ENCODE results near the gene MTHFD2L. TPM values are rescaled to one million over a fixed set of nuclear protein-coding genes. Genes with fewer than 3 reads are reported as not detected.

Gene MTHFD2L
- total and polyA plus RNA-seq, 2 of the 8 experiments (the other 6 are each of a cell fraction or from before 2014, with no cell fraction given), result 5.4 to 15.0 TPM

GRCh38 chr4:74308215-74308614 is 150.3 kb downstream of the MTHFD2L start, which contains the start of gene EPGN (continued):
- TF ChIP-seq, protein P1, sequence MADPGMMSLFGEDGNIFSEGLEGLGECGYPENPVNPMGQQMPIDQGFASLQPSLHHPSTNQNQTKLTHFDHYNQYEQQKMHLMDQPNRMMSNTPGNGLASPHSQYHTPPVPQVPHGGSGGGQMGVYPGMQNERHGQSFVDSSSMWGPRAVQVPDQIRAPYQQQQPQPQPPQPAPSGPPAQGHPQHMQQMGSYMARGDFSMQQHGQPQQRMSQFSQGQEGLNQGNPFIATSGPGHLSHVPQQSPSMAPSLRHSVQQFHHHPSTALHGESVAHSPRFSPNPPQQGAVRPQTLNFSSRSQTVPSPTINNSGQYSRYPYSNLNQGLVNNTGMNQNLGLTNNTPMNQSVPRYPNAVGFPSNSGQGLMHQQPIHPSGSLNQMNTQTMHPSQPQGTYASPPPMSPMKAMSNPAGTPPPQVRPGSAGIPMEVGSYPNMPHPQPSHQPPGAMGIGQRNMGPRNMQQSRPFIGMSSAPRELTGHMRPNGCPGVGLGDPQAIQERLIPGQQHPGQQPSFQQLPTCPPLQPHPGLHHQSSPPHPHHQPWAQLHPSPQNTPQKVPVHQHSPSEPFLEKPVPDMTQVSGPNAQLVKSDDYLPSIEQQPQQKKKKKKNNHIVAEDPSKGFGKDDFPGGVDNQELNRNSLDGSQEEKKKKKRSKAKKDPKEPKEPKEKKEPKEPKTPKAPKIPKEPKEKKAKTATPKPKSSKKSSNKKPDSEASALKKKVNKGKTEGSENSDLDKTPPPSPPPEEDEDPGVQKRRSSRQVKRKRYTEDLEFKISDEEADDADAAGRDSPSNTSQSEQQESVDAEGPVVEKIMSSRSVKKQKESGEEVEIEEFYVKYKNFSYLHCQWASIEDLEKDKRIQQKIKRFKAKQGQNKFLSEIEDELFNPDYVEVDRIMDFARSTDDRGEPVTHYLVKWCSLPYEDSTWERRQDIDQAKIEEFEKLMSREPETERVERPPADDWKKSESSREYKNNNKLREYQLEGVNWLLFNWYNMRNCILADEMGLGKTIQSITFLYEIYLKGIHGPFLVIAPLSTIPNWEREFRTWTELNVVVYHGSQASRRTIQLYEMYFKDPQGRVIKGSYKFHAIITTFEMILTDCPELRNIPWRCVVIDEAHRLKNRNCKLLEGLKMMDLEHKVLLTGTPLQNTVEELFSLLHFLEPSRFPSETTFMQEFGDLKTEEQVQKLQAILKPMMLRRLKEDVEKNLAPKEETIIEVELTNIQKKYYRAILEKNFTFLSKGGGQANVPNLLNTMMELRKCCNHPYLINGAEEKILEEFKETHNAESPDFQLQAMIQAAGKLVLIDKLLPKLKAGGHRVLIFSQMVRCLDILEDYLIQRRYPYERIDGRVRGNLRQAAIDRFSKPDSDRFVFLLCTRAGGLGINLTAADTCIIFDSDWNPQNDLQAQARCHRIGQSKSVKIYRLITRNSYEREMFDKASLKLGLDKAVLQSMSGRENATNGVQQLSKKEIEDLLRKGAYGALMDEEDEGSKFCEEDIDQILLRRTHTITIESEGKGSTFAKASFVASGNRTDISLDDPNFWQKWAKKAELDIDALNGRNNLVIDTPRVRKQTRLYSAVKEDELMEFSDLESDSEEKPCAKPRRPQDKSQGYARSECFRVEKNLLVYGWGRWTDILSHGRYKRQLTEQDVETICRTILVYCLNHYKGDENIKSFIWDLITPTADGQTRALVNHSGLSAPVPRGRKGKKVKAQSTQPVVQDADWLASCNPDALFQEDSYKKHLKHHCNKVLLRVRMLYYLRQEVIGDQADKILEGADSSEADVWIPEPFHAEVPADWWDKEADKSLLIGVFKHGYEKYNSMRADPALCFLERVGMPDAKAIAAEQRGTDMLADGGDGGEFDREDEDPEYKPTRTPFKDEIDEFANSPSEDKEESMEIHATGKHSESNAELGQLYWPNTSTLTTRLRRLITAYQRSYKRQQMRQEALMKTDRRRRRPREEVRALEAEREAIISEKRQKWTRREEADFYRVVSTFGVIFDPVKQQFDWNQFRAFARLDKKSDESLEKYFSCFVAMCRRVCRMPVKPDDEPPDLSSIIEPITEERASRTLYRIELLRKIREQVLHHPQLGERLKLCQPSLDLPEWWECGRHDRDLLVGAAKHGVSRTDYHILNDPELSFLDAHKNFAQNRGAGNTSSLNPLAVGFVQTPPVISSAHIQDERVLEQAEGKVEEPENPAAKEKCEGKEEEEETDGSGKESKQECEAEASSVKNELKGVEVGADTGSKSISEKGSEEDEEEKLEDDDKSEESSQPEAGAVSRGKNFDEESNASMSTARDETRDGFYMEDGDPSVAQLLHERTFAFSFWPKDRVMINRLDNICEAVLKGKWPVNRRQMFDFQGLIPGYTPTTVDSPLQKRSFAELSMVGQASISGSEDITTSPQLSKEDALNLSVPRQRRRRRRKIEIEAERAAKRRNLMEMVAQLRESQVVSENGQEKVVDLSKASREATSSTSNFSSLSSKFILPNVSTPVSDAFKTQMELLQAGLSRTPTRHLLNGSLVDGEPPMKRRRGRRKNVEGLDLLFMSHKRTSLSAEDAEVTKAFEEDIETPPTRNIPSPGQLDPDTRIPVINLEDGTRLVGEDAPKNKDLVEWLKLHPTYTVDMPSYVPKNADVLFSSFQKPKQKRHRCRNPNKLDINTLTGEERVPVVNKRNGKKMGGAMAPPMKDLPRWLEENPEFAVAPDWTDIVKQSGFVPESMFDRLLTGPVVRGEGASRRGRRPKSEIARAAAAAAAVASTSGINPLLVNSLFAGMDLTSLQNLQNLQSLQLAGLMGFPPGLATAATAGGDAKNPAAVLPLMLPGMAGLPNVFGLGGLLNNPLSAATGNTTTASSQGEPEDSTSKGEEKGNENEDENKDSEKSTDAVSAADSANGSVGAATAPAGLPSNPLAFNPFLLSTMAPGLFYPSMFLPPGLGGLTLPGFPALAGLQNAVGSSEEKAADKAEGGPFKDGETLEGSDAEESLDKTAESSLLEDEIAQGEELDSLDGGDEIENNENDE (IDR thresholded peaks at IDR 0.05; ENCODE audit: insufficient replicate concordance, low read length), result no peak
- no peak for TF ChIP-seq SIN3A (conservative IDR thresholded peaks at IDR 0.05 in 1 of 2, IDR thresholded peaks at IDR 0.05 in 1 of 2; ENCODE audit: low read depth in 1 of 2, low read length in 2 of 2)
- TF ChIP-seq SP4 (IDR thresholded peaks at IDR 0.05; ENCODE audit: low read length), result no peak
- TF ChIP-seq, protein P2, sequence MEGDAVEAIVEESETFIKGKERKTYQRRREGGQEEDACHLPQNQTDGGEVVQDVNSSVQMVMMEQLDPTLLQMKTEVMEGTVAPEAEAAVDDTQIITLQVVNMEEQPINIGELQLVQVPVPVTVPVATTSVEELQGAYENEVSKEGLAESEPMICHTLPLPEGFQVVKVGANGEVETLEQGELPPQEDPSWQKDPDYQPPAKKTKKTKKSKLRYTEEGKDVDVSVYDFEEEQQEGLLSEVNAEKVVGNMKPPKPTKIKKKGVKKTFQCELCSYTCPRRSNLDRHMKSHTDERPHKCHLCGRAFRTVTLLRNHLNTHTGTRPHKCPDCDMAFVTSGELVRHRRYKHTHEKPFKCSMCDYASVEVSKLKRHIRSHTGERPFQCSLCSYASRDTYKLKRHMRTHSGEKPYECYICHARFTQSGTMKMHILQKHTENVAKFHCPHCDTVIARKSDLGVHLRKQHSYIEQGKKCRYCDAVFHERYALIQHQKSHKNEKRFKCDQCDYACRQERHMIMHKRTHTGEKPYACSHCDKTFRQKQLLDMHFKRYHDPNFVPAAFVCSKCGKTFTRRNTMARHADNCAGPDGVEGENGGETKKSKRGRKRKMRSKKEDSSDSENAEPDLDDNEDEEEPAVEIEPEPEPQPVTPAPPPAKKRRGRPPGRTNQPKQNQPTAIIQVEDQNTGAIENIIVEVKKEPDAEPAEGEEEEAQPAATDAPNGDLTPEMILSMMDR (IDR thresholded peaks at IDR 0.05; ENCODE audit: control extremely low read depth in 1 of 3, insufficient read depth in 1 of 3, low read depth in 1 of 3, low read length in 3 of 3), result no peak
- TF ChIP-seq TEAD4 (IDR thresholded peaks at IDR 0.05; ENCODE audit: low read depth, low read length), result no peak

Measured in H1 (cell line).